GM23248 (cell line): ENCODE measurements around the gene ACKR1. TPM values are rescaled to one million over a fixed set of nuclear protein-coding genes. Genes with fewer than 3 reads are reported as not detected.
A peak's percentile ranks its signal among the peaks of the same experiment; 100 is the strongest.

Source experiments
- DNase-seq: peaks from one replicate; pipeline ENCODE4 v3.0.0-alpha.2; 2015
- H2AFZ ChIP-seq: fragments of 200-600 bp; sonication (generic); 2 replicates; pipeline ENCODE4 v1.6.1; 2016; ENCODE audit warnings: antibody characterized with exemption
- H3F3A ChIP-seq: fragments of 200-600 bp; sonication (generic); 2 replicates; pipeline ENCODE4 v1.6.1; 2016; ENCODE audit warnings: mild to moderate bottlenecking, antibody characterized with exemption, mixed run types; ENCODE audit not compliant: insufficient read depth
- H3K27ac ChIP-seq: fragments of 200-600 bp; sonication (generic); 2 replicates; pipeline ENCODE4 v1.5.1; 2016; ENCODE audit warnings: mild to moderate bottlenecking
- H3K27me3 ChIP-seq: fragments of 200-600 bp; sonication (generic); replicated peaks from 2 replicates; pipeline ENCODE4 v1.6.1; 2016; ENCODE audit warnings: mild to moderate bottlenecking; ENCODE audit not compliant: insufficient read depth
- H3K36me3 ChIP-seq: fragments of 200-600 bp; sonication (generic); 2 replicates; pipeline ENCODE4 v1.6.1; 2016; ENCODE audit warnings: low read depth, mild to moderate bottlenecking
- H3K4me1 ChIP-seq: fragments of 200-600 bp; sonication (generic); 2 replicates; pipeline ENCODE4 v1.6.1; 2016; ENCODE audit warnings: mild to moderate bottlenecking; ENCODE audit not compliant: insufficient read depth
- H3K4me2 ChIP-seq: fragments of 200-600 bp; sonication (generic); one replicate; pipeline ENCODE4 v1.6.1; 2016; ENCODE audit warnings: mild to moderate bottlenecking; ENCODE audit not compliant: unreplicated experiment
- H3K4me3 ChIP-seq: fragments of 200-600 bp; sonication (generic); 2 replicates; pipeline ENCODE4 v1.5.1; 2016; ENCODE audit warnings: mild to moderate bottlenecking
- H3K79me2 ChIP-seq: fragments of 200-600 bp; sonication (generic); 2 replicates; pipeline ENCODE4 v1.6.1; 2016; ENCODE audit warnings: mild to moderate bottlenecking; ENCODE audit not compliant: insufficient read depth
- H3K9ac ChIP-seq: fragments of 200-600 bp; sonication (generic); 2 replicates; pipeline ENCODE4 v1.6.1; 2016; ENCODE audit warnings: mild to moderate bottlenecking
- H3K9me2 ChIP-seq: fragments of 200-600 bp; sonication (generic); 2 replicates; pipeline ENCODE4 v1.6.1; 2016; ENCODE audit warnings: mixed run types, mild to moderate bottlenecking, moderate library complexity; ENCODE audit not compliant: insufficient read depth
- H3K9me3 ChIP-seq: fragments of 200-600 bp; sonication (generic); one replicate; pipeline ENCODE4 v1.6.1; 2017; ENCODE audit warnings: low read depth
- H4K20me1 ChIP-seq: fragments of 200-600 bp; sonication (generic); 2 replicates; pipeline ENCODE4 v1.6.0; 2016; ENCODE audit not compliant: insufficient read depth
- EZH2 ChIP-seq: fragments of 200-600 bp; sonication (generic); IDR thresholded peaks from 2 replicates; pipeline ENCODE4 v1.6.1; 2018; ENCODE audit warnings: antibody characterized with exemption, mild to moderate bottlenecking; ENCODE audit not compliant: insufficient read depth, poor library complexity, severe bottlenecking
- EZH2phosphoT487 ChIP-seq: fragments of 200-600 bp; sonication (generic); IDR thresholded peaks from 2 replicates; pipeline ENCODE4 v1.6.1; 2018; ENCODE audit warnings: antibody characterized with exemption, moderate library complexity, mild to moderate bottlenecking, low read depth; ENCODE audit not compliant: insufficient read depth
- WGBS, 2 experiments: methylation state at CpG; one replicate each; pipeline ENCODE4 v1.1.6; 2015 to 2017; ENCODE audit warnings: low lambda C conversion rate in 2 of 2, low coverage in 1 of 2; ENCODE audit errors: missing lambda C conversion rate in 2 of 2; 5-methylcytosine and 5-hydroxymethylcytosine counted together
- in situ Hi-C: fragments of 300-500 bp; cut with MboI; formaldehyde crosslinking; loops from 2 replicates; pipeline ENCODE4 v1.15.0; 2020
- polyA plus RNA-seq: library from polyadenylated mRNA; unstranded; fragments of >200 nt; fragmentation: Nextera tagmentation; extraction: Ambion mirVana; gene quantifications from 2 replicates; pipeline ENCODE4 v1.2.1, GENCODE V29; 2016
- total RNA-seq: library from RNA; depleted of rRNA; stranded (reverse); fragments of >200 nt; shearing (Covaris generic); gene quantifications from 2 replicates; pipeline ENCODE4 v1.2.3, GENCODE V29; 2014

Gene ACKR1
- total and polyA plus RNA-seq, 2 experiments from 2014 or later, result not detected

GRCh38 chr1:159197561-159198557, 6.8 kb upstream of the ACKR1 start:
- no peak for TF ChIP-seq EZH2
- no peak for TF ChIP-seq EZH2phosphoT487
- H3F3A ChIP-seq, result no peaks in the 10 kb centered on the region
- H3K4me1 ChIP-seq, result no peaks in the 10 kb centered on the region
- H2AFZ ChIP-seq, result no peak overlapping the region
- no peaks in the 10 kb centered on the region for H4K20me1 ChIP-seq
- in situ Hi-C loops, result loop anchor here (5.0 kb wide), 1 partner anchor 36 kb away; no protein-coding TSS in a partner anchor
- 24 to 27% methylated on average over 12 of the region's 12 CpGs for WGBS, 2 experiments
- no peak overlapping the region for H3K4me2 ChIP-seq
- no peak overlapping the region for H3K9ac ChIP-seq
- DNase-seq, result peak; percentile 84
- H3K79me2 ChIP-seq, result no peaks in the 10 kb centered on the region
- no peaks in the 10 kb centered on the region; the same call in 1 of the 2 replicates for H3K27me3 ChIP-seq
- no peaks in the 10 kb centered on the region for H3K36me3 ChIP-seq
- H3K9me3 ChIP-seq, result no peaks in the 10 kb centered on the region
- H3K9me2 ChIP-seq, result no peaks in the 10 kb centered on the region
- H3K27ac ChIP-seq, result no peak overlapping the region
- no peak overlapping the region for H3K4me3 ChIP-seq

DNA sequence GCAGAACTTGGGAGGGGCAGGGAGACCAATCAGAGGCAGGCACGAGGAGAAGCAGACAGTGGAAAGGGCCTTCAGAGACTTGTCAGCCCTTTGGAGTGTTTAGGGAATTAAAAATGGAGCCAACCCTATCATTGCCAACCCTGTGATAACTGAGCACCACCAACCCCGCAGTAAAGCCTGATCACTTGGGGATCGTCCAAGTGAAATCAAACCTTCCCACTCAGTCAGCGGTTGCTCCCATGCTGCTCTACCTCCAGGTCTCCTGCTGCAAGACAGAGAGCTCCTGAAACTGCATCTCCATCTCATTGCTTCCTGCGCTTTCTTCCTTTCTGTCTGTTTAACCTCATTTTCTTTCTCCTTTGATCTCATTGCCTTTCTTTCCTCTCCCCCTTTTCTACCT, 4.8 kb upstream of the ACKR1 start:
- no peak overlapping the region for H3K4me3 ChIP-seq
- TF ChIP-seq EZH2phosphoT487 (no peak), EZH2 (no peak)
- peaks cover 2% of the 10 kb centered on the region for H3K27me3 ChIP-seq
- H3K9ac ChIP-seq, result no peak overlapping the region
- no peaks in the 10 kb centered on the region for H3K36me3 ChIP-seq
- no peaks in the 10 kb centered on the region for H3K79me2 ChIP-seq
- no peak overlapping the region for H2AFZ ChIP-seq
- H3K27ac ChIP-seq, result no peak overlapping the region
- DNase-seq, result no peak
- H3K4me2 ChIP-seq, result no peak overlapping the region
- H4K20me1 ChIP-seq, result no peaks in the 10 kb centered on the region
- no peaks in the 10 kb centered on the region for H3K4me1 ChIP-seq
- H3K9me3 ChIP-seq, result no peaks in the 10 kb centered on the region
- 53 to 58% methylated on average over 5 of the region's 5 CpGs for WGBS, 2 experiments
- H3K9me2 ChIP-seq, result no peaks in the 10 kb centered on the region
- no peaks in the 10 kb centered on the region for H3F3A ChIP-seq
- in situ Hi-C loops, result loop anchor here (5.0 kb wide), 1 partner anchor 38 kb away; no protein-coding TSS in a partner anchor

DNA sequence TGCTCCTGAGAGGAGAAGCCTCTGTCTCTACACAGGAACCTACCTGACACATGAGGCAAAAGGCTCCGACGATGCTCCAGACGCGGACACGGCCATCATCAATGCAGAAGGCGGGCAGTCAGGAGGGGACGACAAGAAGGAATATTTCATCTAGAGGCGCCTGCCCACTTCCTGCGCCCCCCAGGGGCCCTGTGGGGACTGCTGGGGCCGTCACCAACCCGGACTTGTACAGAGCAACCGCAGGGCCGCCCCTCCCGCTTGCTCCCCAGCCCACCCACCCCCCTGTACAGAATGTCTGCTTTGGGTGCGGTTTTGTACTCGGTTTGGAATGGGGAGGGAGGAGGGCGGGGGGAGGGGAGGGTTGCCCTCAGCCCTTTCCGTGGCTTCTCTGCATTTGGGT, 3.9 kb upstream of the ACKR1 start:
- Histone ChIP-seq H3K27ac (no peak overlapping the region), H3F3A (no peaks in the 10 kb centered on the region), H3K9me2 (no peaks in the 10 kb centered on the region), H4K20me1 (no peaks in the 10 kb centered on the region), H3K27me3 (peaks cover 5% of the 10 kb centered on the region), H3K79me2 (no peaks in the 10 kb centered on the region), H3K4me3 (no peak overlapping the region), H3K4me1 (no peaks in the 10 kb centered on the region), H2AFZ (no peak overlapping the region), H3K4me2 (no peak overlapping the region), H3K36me3 (no peaks in the 10 kb centered on the region), H3K9me3 (no peaks in the 10 kb centered on the region), H3K9ac (no peak overlapping the region)
- 65 to 72% methylated on average over 6 to 18 of the region's 18 CpGs for WGBS, 2 experiments
- in situ Hi-C loops, result no loop called here
- no peak for DNase-seq
- no peak for TF ChIP-seq EZH2
- no peak for TF ChIP-seq EZH2phosphoT487

GRCh38 chr1:159201642-159202041, 3.0 kb upstream of the ACKR1 start:
- TF ChIP-seq EZH2phosphoT487 (no peak), EZH2 (no peak)
- in situ Hi-C loops, result no loop called here
- H4K20me1 ChIP-seq, result no peaks in the 10 kb centered on the region
- no peaks in the 10 kb centered on the region for H3K9me3 ChIP-seq
- no peaks in the 10 kb centered on the region for H3K36me3 ChIP-seq
- no peaks in the 10 kb centered on the region for H3K9me2 ChIP-seq
- no peak for DNase-seq
- no peak overlapping the region for H3K4me3 ChIP-seq
- H3K9ac ChIP-seq, result no peak overlapping the region
- no peak overlapping the region for H2AFZ ChIP-seq
- no peak overlapping the region for H3K27ac ChIP-seq
- H3K79me2 ChIP-seq, result no peaks in the 10 kb centered on the region
- H3K4me2 ChIP-seq, result no peak overlapping the region
- 51 to 57% methylated on average over 4 to 5 of the region's 5 CpGs for WGBS, 2 experiments
- H3K4me1 ChIP-seq, result no peaks in the 10 kb centered on the region
- H3K27me3 ChIP-seq, result peaks cover 13% of the 10 kb centered on the region
- H3F3A ChIP-seq, result no peaks in the 10 kb centered on the region
